Neural cell (in vitro differentiated cells): ENCODE measurements around the gene BMERB1. TPM values are rescaled to one million over a fixed set of nuclear protein-coding genes. Genes with fewer than 3 reads are reported as not detected.

Experiments
- H2AFZ ChIP-seq: fragments of 200-600, 300-800 bp; sonication (generic), shearing (Covaris generic); 2 replicates; pipeline ENCODE4 v1.6.0; 2014; ENCODE audit warnings: low read depth, mild to moderate bottlenecking, antibody characterized with exemption, low read length, moderate library complexity
- H3F3A ChIP-seq: fragments of 200-600 bp; shearing (Covaris generic); 2 replicates; pipeline ENCODE4 v1.6.1; 2016; ENCODE audit warnings: mild to moderate bottlenecking, moderate library complexity, mixed read lengths, antibody characterized with exemption, low read length; ENCODE audit not compliant: insufficient read depth, poor library complexity, severe bottlenecking
- H3K27ac ChIP-seq: fragments of 200-600, 300-800 bp; sonication (generic), shearing (Covaris generic); 2 replicates; pipeline ENCODE4 v1.5.1; 2014; ENCODE audit warnings: mild to moderate bottlenecking, low read length, moderate library complexity
- H3K27me3 ChIP-seq: fragments of 300-800, 200-600 bp; sonication (generic), shearing (Covaris generic); 2 replicates; pipeline ENCODE4 v1.6.0; 2014; ENCODE audit warnings: mild to moderate bottlenecking, low read depth, low read length, moderate library complexity; ENCODE audit not compliant: insufficient read depth
- H3K36me3 ChIP-seq: fragments of 300-800, 200-600 bp; sonication (generic), shearing (Covaris generic); 2 replicates; pipeline ENCODE4 v1.5.1; 2014; ENCODE audit warnings: mild to moderate bottlenecking, antibody characterized with exemption, low read length, moderate library complexity; ENCODE audit not compliant: insufficient read depth
- H3K4me2 ChIP-seq: fragments of 300-800, 200-600 bp; sonication (generic), shearing (Covaris generic); 2 replicates; pipeline ENCODE4 v1.6.0; 2014; ENCODE audit warnings: mild to moderate bottlenecking, low read length
- H3K4me3 ChIP-seq: fragments of 300-800, 200-600 bp; sonication (generic), shearing (Covaris generic); 2 replicates; pipeline ENCODE4 v1.5.1; 2014; ENCODE audit warnings: mild to moderate bottlenecking, low read length, moderate library complexity
- H3K79me2 ChIP-seq: fragments of 200-600 bp; shearing (Covaris generic); replicated peaks from 2 replicates; pipeline ENCODE4 v1.6.0; 2014; ENCODE audit warnings: mild to moderate bottlenecking, low read length, moderate library complexity; ENCODE audit not compliant: insufficient read depth
- H3K9ac ChIP-seq: fragments of 300-800, 200-600 bp; sonication (generic), shearing (Covaris generic); 2 replicates; pipeline ENCODE4 v1.6.1; 2016; ENCODE audit warnings: mild to moderate bottlenecking, low read length, mixed read lengths
- H3K9me2 ChIP-seq: fragments of 200-600 bp; shearing (Covaris generic); 2 replicates; pipeline ENCODE4 v1.6.1; 2016; ENCODE audit warnings: mild to moderate bottlenecking, low read length, mixed read lengths; ENCODE audit not compliant: insufficient read depth
- H3K9me3 ChIP-seq: fragments of 200-600, 300-800 bp; sonication (generic), shearing (Covaris generic); 2 replicates; pipeline ENCODE4 v1.6.1; 2016; ENCODE audit warnings: mild to moderate bottlenecking, mixed run types, low read length, moderate library complexity, mixed read lengths
- H4K20me1 ChIP-seq: fragments of 200-600 bp; shearing (Covaris generic); 2 replicates; pipeline ENCODE4 v1.6.1; 2016; ENCODE audit warnings: mild to moderate bottlenecking, mixed run types; ENCODE audit not compliant: insufficient read depth
- CTCF ChIP-seq: fragments of 450-650 bp; IDR thresholded peaks from 2 replicates; pipeline ENCODE4 v1.5.1; 2014; ENCODE audit warnings: antibody characterized with exemption, mild to moderate bottlenecking, moderate library complexity; ENCODE audit not compliant: poor library complexity, severe bottlenecking
- EP300 ChIP-seq: fragments of 450-650 bp; conservative IDR thresholded peaks from 2 replicates; pipeline ENCODE4 v1.6.1; 2014; ENCODE audit warnings: antibody characterized with exemption, mild to moderate bottlenecking, moderate library complexity; ENCODE audit not compliant: poor library complexity, severe bottlenecking
- EZH2 ChIP-seq: fragments of 200-600, 300-800 bp; shearing (Covaris generic), sonication (generic); IDR thresholded peaks from 2 replicates; pipeline ENCODE4 v1.6.1; 2014; ENCODE audit warnings: antibody characterized with exemption, low read length, borderline replicate concordance, mild to moderate bottlenecking; ENCODE audit not compliant: insufficient read depth, poor library complexity, severe bottlenecking
- MXI1 ChIP-seq: fragments of 450-650 bp; conservative IDR thresholded peaks from 2 replicates; pipeline ENCODE4 v1.6.1; 2014; ENCODE audit warnings: antibody characterized with exemption, mild to moderate bottlenecking; ENCODE audit not compliant: poor library complexity, severe bottlenecking
- POLR2AphosphoS5 ChIP-seq: IDR thresholded peaks from 2 replicates; pipeline ENCODE4 v1.6.1; 2012
- RAD21 ChIP-seq: fragments of 450-650 bp; conservative IDR thresholded peaks from 2 replicates; pipeline ENCODE4 v1.6.1; 2014; ENCODE audit warnings: antibody characterized with exemption, mild to moderate bottlenecking, moderate library complexity
- REST ChIP-seq: IDR thresholded peaks from 2 replicates; pipeline ENCODE4 v1.6.1; 2012; ENCODE audit warnings: borderline replicate concordance
- SMC3 ChIP-seq: fragments of 450-650 bp; conservative IDR thresholded peaks from 2 replicates; pipeline ENCODE4 v1.6.1; 2014; ENCODE audit warnings: antibody characterized with exemption, mild to moderate bottlenecking, moderate library complexity; ENCODE audit not compliant: poor library complexity
- TAF1 ChIP-seq: IDR thresholded peaks from 2 replicates; pipeline ENCODE4 v1.6.1; 2012; ENCODE audit warnings: low read depth
- polyA plus RNA-seq: library from polyadenylated mRNA; depleted of rRNA; stranded (reverse); fragments of >200 nt; gene quantifications from 2 replicates; pipeline ENCODE4 v1.2.3, GENCODE V29; 2014

Gene BMERB1
- polyA plus RNA-seq, 1 donor from 2014 or later, result 149 TPM

DNA sequence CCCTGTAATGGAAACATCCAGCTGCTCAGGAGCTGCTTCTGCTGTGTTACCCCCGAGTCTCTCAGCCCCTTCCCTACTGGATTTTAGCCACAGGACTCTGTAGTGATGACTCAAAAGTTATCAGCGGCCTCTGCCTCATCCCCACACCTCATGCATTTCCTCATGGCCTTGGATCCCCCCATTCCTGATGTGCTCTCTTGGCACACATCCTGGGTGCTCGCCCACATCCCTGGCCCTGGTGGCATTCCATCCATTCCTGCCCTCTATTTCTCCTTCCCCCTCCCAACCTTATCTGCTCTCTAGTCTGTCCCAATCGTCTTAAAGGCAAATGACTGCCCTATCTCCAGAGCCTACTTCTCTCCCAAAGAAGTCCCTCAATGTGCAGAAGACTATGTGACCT is 184.0 kb downstream of the BMERB1 start:
- Histone ChIP-seq H3K9ac (no peak overlapping the region), H2AFZ (no peak overlapping the region), H4K20me1 (no peaks in the 10 kb centered on the region), H3K4me3 (no peak overlapping the region), H3K79me2 (no peaks in the 10 kb centered on the region), H3K9me3 (no peaks in the 10 kb centered on the region), H3K4me2 (no peak overlapping the region), H3K36me3 (peaks cover 7% of the 10 kb centered on the region), H3F3A (no peaks in the 10 kb centered on the region), H3K9me2 (no peaks in the 10 kb centered on the region), H3K27me3 (no peaks in the 10 kb centered on the region), H3K27ac (no peak overlapping the region)
- TF ChIP-seq POLR2AphosphoS5 (no peak), CTCF (no peak), EZH2 (no peak), RAD21 (no peak), MXI1 (no peak), REST (no peak), EP300 (no peak), TAF1 (no peak), SMC3 (no peak)

GRCh38 chr16:15620611-15621195 is 186.3 kb downstream of the BMERB1 start:
- Histone ChIP-seq H4K20me1 (no peaks in the 10 kb centered on the region), H3K36me3 (peaks cover 11% of the 10 kb centered on the region), H3K79me2 (no peaks in the 10 kb centered on the region), H3K27me3 (no peaks in the 10 kb centered on the region), H3K4me3 (no peak overlapping the region), H3K9me2 (no peaks in the 10 kb centered on the region), H3F3A (no peaks in the 10 kb centered on the region), H3K9ac (no peak overlapping the region), H3K27ac (no peak overlapping the region), H3K4me2 (no peak overlapping the region), H3K9me3 (no peaks in the 10 kb centered on the region), H2AFZ (no peak overlapping the region)
- no peak for TF ChIP-seq RAD21
- no peak for TF ChIP-seq MXI1
- TF ChIP-seq EP300, result no peak
- no peak for TF ChIP-seq SMC3
- TF ChIP-seq REST, result no peak
- TF ChIP-seq TAF1, result no peak
- TF ChIP-seq CTCF, result no peak
- no peak for TF ChIP-seq EZH2
- TF ChIP-seq POLR2AphosphoS5, result no peak
